Retina (tissue), 1 donor: ENCODE data around the gene ERBB2.
"Not testable (repeated sequence)": the region's sequence is repeated elsewhere in the genome, so short reads cannot be mapped to it uniquely, and the experiment has no call there.

Experiments
- DNase-seq: peaks from one replicate; pipeline ENCODE4 v3.0.0-alpha.2; 2016

ERBB2 gene

DNA sequence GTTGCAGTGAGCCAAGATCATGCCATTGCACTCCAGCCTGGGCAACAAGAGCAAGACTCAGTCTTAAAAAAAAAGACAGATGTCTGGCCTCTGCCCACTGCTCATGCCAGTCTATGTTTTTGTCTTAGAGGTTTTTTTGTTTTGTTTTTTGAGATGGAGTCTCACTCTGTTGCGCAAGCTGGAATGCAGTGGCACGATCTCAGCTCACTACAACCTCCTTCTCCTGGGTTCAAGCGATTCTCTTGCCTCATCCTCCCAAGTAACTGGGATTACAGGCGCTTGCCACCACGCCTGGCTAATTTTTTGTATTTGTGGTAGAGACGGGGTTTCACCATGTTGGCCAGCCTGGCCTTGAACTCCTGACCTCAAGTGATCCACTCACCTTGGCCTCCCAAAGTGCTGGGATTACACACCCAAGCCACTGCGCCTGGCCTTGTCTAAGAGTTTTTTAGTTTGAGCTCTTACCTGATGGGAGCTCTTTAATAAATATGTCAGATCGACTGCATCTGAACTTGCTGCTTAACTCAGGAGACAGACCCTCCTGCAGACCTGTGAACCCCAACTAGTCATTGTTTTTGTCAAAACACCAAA lies 48.7 kb downstream of the ERBB2 start:
- not testable (repeated sequence) for DNase-seq

DNA sequence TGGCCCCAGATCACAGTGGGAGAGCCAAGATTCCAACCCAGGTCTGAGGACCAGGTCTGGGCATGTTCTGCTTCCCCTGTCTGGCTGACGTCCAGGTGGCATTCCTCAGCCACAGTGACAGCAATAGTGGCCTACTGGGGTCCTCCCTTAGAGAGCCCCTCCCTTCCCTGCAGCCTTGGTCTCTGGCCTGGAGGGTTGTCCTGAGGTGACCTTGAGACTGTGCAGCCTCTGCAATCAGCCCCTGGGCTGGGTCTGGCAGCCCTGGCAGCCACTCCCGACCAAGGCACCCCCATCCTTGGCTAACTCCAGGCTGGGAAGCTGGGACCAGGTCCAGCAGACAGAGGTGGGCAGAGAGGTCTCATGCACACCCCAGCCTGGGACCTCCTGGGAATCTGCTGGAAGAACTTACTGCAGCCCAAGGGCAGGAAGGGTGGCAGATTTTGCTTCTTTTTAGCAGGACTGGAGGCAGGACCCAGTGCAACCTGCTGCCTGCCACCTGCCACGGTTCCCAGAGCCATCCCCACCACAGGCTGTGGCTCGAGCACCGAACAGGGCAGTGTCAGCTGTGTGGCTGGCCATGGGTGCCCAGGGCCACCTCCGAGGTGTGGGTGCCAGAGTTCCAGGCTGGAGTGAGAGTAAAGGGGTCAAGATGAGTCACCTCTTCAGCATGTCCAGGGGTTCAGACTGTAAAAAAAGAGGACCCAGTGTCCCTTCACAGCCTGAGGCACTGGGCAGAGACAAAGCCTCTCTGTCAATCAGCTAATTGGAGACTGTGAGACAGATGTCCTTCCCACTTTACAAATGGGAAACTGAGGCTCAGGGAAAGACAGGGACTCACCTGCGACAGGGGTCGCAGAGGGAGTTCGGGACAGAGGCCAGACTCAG lies 50.5 kb downstream of the ERBB2 start:
- no peak for DNase-seq

GRCh38 chr17:39751016-39751543 lies 51.2 kb downstream of the ERBB2 start:
- no peak for DNase-seq

- no peak for DNase-seq
Observed at GRCh38 chr17:39751637-39752036, 51.8 kb downstream of the ERBB2 start.

GRCh38 chr17:39752241-39752881 lies 52.5 kb downstream of the ERBB2 start:
- no peak for DNase-seq

- DNase-seq, result no peak
Observed at GRCh38 chr17:39753514-39754160, 53.8 kb downstream of the ERBB2 start.

GRCh38 chr17:39754161-39754957 lies 54.5 kb downstream of the ERBB2 start:
- peak; percentile 98 for DNase-seq

GRCh38 chr17:39754958-39755553 lies 55.2 kb downstream of the ERBB2 start:
- peak; percentile 46 for DNase-seq

DNA sequence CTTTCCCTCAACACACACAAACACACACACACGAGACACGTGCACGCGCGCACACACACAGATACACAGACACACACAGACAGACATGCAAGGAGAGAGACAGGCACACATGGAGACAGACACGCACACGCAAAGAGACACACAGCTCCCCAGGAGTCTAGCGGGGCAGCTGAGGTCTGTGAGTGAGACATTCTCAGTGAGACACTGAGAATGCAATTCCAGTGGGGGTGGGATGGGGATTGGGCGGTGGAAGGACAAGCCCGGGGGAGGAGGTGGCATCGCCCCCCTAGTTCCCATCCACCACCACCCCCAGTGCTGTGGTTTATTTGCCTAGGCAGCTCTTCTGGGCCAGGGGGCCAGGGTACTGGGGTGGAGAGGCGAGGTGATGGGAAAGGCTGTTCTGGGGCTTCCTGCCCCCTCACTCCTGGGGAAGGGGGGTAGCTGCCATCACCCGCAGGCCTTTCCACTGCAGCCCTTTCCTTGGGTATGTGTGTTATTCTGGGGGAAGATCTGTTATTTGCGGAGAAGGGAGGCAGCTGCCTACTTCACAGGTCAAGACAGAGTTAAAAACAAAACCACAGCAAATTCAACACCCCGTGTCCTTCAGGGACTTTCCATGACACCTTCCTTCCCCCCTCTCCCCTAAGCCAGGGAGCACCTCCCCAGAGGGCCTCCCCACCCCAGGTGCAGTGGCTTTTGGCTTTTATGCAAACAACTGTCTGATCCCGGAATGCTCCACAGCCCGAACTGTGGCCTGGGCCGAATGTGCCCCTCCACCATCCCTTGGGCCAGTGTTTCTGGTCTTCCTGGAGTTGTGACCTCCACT lies 55.9 kb downstream of the ERBB2 start:
- DNase-seq, result no peak

GRCh38 chr17:39756380-39757079 lies 56.7 kb downstream of the ERBB2 start:
- DNase-seq, result no peak

GRCh38 chr17:39757176-39757662 lies 57.4 kb downstream of the ERBB2 start:
- DNase-seq, result no peak

DNA sequence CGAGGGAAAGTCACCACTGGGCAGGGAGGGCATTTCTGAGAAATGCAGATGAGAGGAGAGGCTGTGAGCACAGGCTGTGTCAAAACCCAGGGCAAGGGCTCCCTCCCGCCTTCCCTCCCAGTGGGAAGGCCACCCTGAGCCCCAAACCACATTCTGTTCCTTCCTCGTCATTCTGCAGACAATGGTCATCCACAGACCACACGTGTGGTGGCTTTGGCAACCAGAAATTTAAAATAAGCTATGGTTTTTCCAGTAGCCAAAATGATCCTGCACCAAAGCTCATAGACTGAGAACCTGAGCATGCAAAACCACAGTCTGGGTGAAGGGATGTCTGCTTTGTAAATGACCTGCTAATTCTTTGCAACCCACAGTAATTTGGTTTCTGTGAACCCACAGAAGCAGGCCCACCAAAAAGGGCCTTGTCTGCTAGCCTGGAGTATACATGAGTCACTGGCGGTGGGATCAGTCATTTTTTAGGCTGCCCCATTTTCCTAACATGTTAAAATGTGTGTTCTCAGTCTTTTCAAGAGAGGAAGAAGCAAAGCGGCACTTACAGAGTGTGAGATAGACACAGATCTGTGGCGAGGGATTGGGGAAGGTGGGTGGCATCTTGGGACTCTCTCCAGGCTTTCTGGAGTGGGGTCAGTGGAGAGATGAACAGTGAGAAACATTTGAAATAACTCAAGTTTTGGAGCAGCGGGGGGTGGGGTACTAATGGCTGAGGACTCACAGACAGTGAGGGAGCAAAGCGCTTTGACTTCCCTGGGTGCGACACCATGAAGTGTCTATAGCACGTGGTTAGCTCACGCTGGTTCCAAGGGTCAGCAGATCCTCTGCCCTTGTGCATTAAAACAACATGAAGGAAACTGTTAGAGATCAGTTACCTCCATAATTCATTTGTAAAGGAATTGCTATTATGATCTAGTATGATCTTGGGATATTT lies 58.3 kb downstream of the ERBB2 start:
- no peak for DNase-seq

- DNase-seq, result no peak
Observed at GRCh38 chr17:39759204-39759603, 59.3 kb downstream of the ERBB2 start.

DNA sequence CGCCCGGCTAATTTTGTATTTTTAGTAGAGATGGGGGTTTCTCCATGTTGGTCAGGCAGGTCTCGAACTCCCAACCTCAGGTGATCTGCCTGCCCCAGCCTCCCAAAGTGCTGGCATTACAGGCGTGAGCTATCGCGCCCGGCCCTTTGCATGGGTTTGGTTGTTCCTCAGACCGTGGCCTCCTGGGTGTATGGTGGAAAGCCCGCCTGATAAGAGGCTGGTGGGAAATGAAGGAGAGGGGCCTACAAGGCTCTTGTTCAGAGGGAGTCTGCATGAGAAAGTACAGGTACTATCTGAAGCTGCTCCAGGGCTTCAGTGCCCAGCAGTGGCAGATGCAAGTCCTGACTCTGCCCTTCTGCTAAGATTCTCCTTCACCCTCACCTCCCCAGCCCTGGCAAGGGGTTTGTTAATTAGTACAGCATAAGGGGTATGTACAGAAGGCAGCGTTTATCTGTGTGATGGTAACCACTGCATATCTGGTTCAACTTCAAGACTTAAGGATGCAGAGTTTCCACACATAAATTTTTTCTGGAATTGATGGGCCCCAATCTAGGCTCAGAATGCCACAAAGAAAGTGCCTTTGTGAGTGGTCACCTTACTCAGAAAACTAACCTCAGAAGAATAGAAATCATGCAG lies 62.1 kb downstream of the ERBB2 start:
- no peak for DNase-seq

DNA sequence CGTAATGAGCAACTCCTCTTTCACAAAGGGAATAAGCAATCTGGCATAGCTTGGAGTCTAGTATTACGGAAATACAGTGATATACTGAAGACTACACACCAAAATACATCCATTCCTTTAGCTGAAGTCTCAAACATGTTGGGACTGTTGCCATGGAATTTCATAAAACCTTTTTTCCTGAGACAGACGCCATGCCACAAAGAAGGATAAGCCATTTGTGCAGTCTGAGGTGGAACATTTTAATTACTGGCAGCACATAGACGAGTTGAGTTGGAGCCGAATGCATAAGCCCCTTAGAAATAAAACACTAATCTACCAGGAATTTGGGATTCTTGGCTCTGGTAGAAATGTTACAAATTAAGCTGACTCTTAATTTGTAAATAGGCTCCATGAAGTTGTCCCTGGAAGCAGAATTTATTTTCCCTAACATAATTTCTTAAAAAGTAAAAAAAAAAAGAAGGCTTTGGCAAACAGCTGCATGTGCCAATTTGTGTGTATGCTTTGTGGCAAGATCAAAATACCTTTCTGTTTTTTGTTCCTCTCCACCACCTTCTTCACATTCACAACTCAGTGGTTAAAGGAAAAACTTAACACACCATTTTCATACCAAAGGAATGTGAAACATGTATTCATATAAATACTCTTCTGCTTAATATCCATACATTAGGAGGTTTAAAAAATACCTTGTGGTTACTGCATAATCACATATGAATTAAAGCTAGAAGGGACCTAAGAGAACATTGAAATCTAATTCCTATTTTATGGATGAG lies 63.4 kb downstream of the ERBB2 start:
- no peak for DNase-seq

- not testable (repeated sequence) for DNase-seq
Observed at GRCh38 chr17:39764171-39764570, 64.3 kb downstream of the ERBB2 start.

DNA sequence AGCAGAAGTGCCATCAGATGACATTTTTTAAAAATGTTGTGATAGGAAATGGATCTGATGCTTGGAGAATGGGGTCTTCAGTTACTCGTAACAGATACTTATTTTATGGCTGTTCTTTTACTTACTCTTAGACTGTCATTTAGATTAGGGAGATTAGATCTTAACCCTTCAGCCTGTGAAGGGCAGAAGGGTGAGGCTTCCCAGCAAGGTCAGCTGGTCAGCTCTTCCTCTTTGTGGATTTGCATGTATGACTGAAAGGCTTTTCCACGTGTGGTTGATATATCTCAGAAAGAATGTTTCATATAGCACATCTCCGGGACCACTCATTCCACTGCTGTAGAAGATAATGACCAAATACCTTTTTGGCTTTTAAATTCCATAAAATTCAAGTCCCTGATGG lies 65.3 kb downstream of the ERBB2 start:
- no peak for DNase-seq

- DNase-seq, result no peak
Observed at GRCh38 chr17:39765766-39766165, 65.9 kb downstream of the ERBB2 start.
